GM12874 (cell line): ENCODE measurements around the gene LRRC47.

Source experiments
- TF ChIP-seq, protein P1 (sequence below): IDR thresholded peaks from 2 replicates; pipeline ENCODE4 v1.5.1; 2011; ENCODE audit warnings: low read depth, mild to moderate bottlenecking, control low read depth, low read length, moderate library complexity; ENCODE audit not compliant: insufficient read depth

The LRRC47 gene

DNA sequence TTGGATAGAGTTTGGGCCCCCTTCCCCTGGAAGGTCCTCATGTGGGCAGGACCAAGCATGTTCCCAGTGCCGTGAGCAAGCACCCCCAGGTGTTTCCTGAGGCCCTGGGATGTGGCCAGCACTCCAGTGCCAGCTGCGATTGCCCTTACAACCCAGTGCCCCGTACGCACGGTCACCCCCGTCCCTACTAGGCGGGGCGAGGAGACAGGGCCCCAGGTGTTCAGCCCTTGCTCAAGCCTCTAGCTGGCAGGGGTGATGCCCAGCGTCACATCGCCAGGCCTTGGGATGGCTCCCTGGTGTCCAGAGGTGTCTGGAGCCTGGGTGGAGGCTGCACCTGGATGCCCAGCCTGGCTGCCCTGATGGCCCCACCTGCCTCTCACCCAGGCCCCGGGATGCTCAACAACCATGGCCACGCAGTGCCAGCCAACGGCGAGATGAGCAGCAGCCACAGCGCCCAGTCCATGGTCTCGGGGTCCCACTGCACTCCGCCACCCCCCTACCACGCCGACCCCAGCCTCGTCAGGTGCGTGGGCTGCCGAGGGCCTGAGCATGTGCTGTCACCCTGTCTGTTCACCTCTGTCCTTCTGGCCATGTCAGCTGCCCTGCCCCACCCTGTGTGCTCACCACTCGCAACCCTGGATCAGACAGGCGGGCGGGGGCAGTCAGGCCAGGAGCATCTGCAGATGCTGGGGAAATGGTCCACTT lies 65.6 kb downstream of the LRRC47 start:
- TF ChIP-seq, protein P1, sequence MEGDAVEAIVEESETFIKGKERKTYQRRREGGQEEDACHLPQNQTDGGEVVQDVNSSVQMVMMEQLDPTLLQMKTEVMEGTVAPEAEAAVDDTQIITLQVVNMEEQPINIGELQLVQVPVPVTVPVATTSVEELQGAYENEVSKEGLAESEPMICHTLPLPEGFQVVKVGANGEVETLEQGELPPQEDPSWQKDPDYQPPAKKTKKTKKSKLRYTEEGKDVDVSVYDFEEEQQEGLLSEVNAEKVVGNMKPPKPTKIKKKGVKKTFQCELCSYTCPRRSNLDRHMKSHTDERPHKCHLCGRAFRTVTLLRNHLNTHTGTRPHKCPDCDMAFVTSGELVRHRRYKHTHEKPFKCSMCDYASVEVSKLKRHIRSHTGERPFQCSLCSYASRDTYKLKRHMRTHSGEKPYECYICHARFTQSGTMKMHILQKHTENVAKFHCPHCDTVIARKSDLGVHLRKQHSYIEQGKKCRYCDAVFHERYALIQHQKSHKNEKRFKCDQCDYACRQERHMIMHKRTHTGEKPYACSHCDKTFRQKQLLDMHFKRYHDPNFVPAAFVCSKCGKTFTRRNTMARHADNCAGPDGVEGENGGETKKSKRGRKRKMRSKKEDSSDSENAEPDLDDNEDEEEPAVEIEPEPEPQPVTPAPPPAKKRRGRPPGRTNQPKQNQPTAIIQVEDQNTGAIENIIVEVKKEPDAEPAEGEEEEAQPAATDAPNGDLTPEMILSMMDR: no peak

DNA sequence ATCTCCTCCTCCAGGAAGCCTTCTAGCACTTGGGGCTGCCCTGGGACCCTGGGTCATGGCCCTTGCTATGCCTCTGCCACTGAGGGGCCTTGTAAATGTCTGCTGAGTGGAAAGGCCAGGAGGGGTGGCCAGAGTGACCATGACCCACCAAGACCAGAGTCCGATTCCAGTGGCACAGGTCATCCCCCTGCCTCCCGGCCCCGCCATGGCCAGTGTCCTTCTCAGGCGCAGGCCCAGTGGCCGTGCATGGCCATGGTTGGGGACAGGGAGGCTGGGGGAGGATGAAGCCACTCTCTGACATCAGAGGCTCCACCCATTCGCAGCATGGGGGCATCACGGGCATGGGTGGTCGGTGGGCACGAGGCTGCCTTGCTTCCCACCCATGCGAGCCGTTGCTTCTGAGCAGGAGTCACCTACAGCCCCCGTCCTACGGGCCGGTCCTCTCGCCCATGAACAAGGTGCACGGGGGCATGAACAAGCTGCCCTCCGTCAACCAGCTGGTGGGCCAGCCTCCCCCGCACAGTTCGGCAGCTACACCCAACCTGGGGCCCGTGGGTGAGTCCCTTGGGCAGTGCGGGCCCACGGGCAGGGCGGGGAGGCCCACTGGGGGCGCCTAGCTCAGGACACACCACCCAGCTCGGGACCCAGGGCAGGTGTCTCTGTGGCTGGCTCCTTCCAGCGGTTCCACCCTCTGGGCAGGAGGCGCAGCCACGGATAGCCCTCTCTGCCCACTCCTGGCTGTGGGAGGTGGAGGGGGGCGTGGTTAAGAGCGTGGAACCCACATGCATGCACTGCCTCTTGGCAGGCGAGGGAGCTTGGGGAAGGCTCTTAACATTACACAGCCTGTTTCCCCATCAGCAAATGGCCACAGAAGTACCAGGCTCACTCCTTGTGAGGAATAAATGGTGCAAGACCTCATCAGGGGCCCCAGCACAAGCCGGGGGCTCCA lies 66.4 kb downstream of the LRRC47 start:
- TF ChIP-seq, protein P1: no peak
